GM12892 (cell line): ENCODE data around the gene LSMEM2.
"Not testable (repeated sequence)": the region's sequence is repeated elsewhere in the genome, so short reads cannot be mapped to it uniquely, and the experiment has no call there.

Experiments
- DNase-seq: peaks from one replicate; pipeline ENCODE4 v3.0.0; 2011; ENCODE audit not compliant: insufficient read length
- FAIRE-seq: peaks from 2 replicates; lab custom pipeline; 2011; peaks lifted over from hg19 to GRCh38; lab: Jason Lieb, UNC
- POLR2A ChIP-seq: IDR thresholded peaks from 2 replicates; pipeline ENCODE4 v1.6.1; 2011; ENCODE audit warnings: low read depth, low read length, control low read depth
- POLR2AphosphoS5 ChIP-seq: IDR thresholded peaks from 2 replicates; pipeline ENCODE4 v1.6.1; 2011; ENCODE audit warnings: low read depth, low read length, control low read depth
- TAF1 ChIP-seq: IDR thresholded peaks from 2 replicates; pipeline ENCODE4 v1.6.1; 2011; ENCODE audit warnings: low read depth, mild to moderate bottlenecking, control low read depth, low read length, borderline replicate concordance

The LSMEM2 gene

GRCh38 chr3:50269460-50269859 is 9.4 kb upstream of the LSMEM2 start:
- no peak for DNase-seq
- no peak for FAIRE-seq
- TF ChIP-seq TAF1 (no peak), POLR2AphosphoS5 (no peak), POLR2A (no peak)

GRCh38 chr3:50269977-50270413 is 8.9 kb upstream of the LSMEM2 start:
- FAIRE-seq (no peak), DNase-seq (no peak)
- no peak for TF ChIP-seq TAF1
- TF ChIP-seq POLR2AphosphoS5, result no peak
- TF ChIP-seq POLR2A, result no peak

- TF ChIP-seq TAF1 (no peak), POLR2AphosphoS5 (no peak), POLR2A (no peak)
Measured at GRCh38 chr3:50270422-50271224, 8.3 kb upstream of the LSMEM2 start.

GRCh38 chr3:50271314-50271936 is 7.5 kb upstream of the LSMEM2 start:
- FAIRE-seq (no peak), DNase-seq (no peak)
- TF ChIP-seq POLR2AphosphoS5 (no peak), POLR2A (no peak), TAF1 (no peak)

More at GRCh38 chr3:50270422-50271224, 8.3 kb upstream of the LSMEM2 start:
- DNase-seq (no peak), FAIRE-seq (no peak)

- FAIRE-seq, DNase-seq: not testable (repeated sequence)
Measured at GRCh38 chr3:50272538-50272910, 6.4 kb upstream of the LSMEM2 start.

- FAIRE-seq, result peak; percentile 98
- TF ChIP-seq POLR2A, result no peak
- TF ChIP-seq TAF1, result no peak
- TF ChIP-seq POLR2AphosphoS5, result no peak
- DNase-seq, result peak; percentile 99
Measured at GRCh38 chr3:50272911-50273688, 5.8 kb upstream of the LSMEM2 start.

- FAIRE-seq (no peak), DNase-seq (no peak)
- no peak for TF ChIP-seq POLR2AphosphoS5
- TF ChIP-seq TAF1, result no peak
- no peak for TF ChIP-seq POLR2A
Measured at GRCh38 chr3:50273689-50274065, 5.2 kb upstream of the LSMEM2 start.

- FAIRE-seq (peak; percentile 67), DNase-seq (peak; percentile 65)
- no peak for TF ChIP-seq POLR2A
- no peak for TF ChIP-seq POLR2AphosphoS5
- TF ChIP-seq TAF1, result no peak
Measured at GRCh38 chr3:50274371-50275104, 4.3 kb upstream of the LSMEM2 start.

- no peak for TF ChIP-seq TAF1
- TF ChIP-seq POLR2A, result no peak
- no peak for TF ChIP-seq POLR2AphosphoS5
- no peak for FAIRE-seq
- no peak for DNase-seq
Measured at GRCh38 chr3:50275141-50275995, 3.5 kb upstream of the LSMEM2 start.

- TF ChIP-seq POLR2AphosphoS5 (no peak), TAF1 (no peak), POLR2A (no peak)
- no peak for FAIRE-seq
- DNase-seq, result no peak
Measured at GRCh38 chr3:50275996-50276761, 2.7 kb upstream of the LSMEM2 start.
